Gastroesophageal sphincter (tissue), 4 donors: ENCODE results near the gene UBE2E3. TPM values are rescaled to one million over a fixed set of nuclear protein-coding genes. Genes with fewer than 3 reads are reported as not detected.
"Not testable (repeated sequence)": the region's sequence is repeated elsewhere in the genome, so short reads cannot be mapped to it uniquely, and the experiment has no call there.

Experiments
- ATAC-seq: fragments of 150-250 bp; one replicate; pipeline ENCODE4 v1.9.1; 2016; ENCODE audit warnings: mild to moderate bottlenecking, moderate library complexity
- H3K27ac ChIP-seq, 4 donors: fragments of 200-600 bp; sonication (generic) in 3 of 4; 1 replicate in 3 of 4; 2 replicates in 1 of 4; pipeline ENCODE4 v1.5.1; 2016 to 2019
- H3K27me3 ChIP-seq: fragments of 200-600 bp; sonication (generic); one replicate; pipeline ENCODE4 v1.5.1; 2019
- H3K36me3 ChIP-seq, 2 donors: fragments of 200-600 bp; sonication (generic); one replicate each; pipeline ENCODE4 v1.5.1; 2019; ENCODE audit warnings: control low read depth in 1 of 2
- H3K4me1 ChIP-seq, 3 donors: fragments of 200-600 bp; sonication (generic); 1 replicate in 2 of 3; 2 replicates in 1 of 3; pipeline ENCODE4 v1.5.1; 2016 to 2019; ENCODE audit warnings: control low read depth in 2 of 3
- H3K4me3 ChIP-seq, 2 donors: fragments of 200-600 bp; sonication (generic); one replicate each; pipeline ENCODE4 v1.5.1; 2019; ENCODE audit warnings: mild to moderate bottlenecking in 1 of 2, moderate library complexity in 1 of 2
- H3K9me3 ChIP-seq, 3 donors: fragments of 200-600 bp; sonication (generic); one replicate each; pipeline ENCODE4 v1.5.1; 2017 to 2019; ENCODE audit warnings: control low read depth in 2 of 3
- CTCF ChIP-seq, 4 experiments: fragments of 200-600 bp in 2 of 4; fragments of 450-650 bp in 2 of 4; sonication (generic) in 1 of 4; IDR thresholded peaks; one replicate each; pipeline ENCODE4 v1.5.1; 2017 to 2019; ENCODE audit warnings: antibody characterized with exemption in 4 of 4, mild to moderate bottlenecking in 2 of 4, moderate library complexity in 2 of 4
- EP300 ChIP-seq: sonication (generic); formaldehyde crosslinking; IDR thresholded peaks from one replicate; pipeline ENCODE4 v1.6.1; 2017; ENCODE audit warnings: antibody characterized with exemption, mild to moderate bottlenecking
- POLR2A ChIP-seq, 2 donors: fragments of 450-650 bp; IDR thresholded peaks; one replicate each; pipeline ENCODE4 v1.6.1; 2017; ENCODE audit warnings: antibody characterized with exemption in 2 of 2, mild to moderate bottlenecking in 2 of 2, moderate library complexity in 1 of 2
- POLR2AphosphoS5 ChIP-seq: sonication (generic); formaldehyde crosslinking; IDR thresholded peaks from one replicate; pipeline ENCODE4 v1.6.1; 2017; ENCODE audit warnings: antibody characterized with exemption
- WGBS, 2 donors: methylation state at CpG; one replicate each; pipeline ENCODE4 v1.1.5; 2018; ENCODE audit warnings: low coverage in 1 of 2; 5-methylcytosine and 5-hydroxymethylcytosine counted together
- total RNA-seq, 4 donors: library from RNA; depleted of rRNA; stranded (reverse); fragments of >200 nt; gene quantifications; one replicate each; pipeline ENCODE4 v1.1.0, GENCODE V29; 2016

The UBE2E3 gene
- total RNA-seq: 10 to 100 TPM; 29.9 to 53.5 (median 42.2) TPM

DNA sequence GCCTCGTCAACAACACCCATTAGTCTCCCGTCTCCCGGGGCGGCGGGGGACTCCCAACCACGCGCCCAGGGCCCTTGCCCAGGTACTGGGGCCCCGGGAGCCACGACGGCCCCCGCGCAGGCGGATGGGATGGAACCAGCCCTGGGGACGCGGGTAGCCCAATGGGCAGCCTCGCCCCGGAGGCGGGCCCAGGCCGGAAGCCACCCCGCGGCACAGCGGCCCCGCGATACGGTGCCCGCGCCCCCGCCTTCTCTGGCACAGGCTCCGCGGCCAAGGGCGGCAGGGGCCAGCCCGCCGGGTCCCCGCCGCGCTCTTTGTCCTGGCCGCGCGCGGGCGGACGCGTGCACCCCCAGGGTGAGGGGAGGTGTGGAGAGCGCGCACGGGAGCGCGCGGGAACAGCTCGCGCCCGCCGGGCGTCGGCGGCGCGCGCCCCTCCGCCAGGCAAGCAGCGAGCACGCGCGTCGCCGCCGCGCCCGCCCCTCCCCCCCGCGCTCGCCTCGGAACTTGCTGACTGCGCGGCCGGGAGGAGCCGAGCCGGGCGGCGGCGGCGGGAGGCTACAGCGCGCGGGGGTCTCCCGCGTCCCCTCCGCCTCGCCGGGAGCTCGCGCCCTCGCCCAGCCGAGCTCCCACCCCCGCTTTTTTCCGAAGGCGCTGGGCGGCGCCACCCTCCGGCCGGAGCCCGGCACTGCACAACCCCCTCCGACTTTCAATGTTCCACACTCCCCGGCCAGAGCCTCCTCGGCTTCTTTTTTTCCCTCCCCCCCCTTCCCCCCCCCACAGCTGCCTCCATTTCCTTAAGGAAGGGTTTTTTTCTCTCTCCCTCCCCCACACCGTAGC lies at the start of gene UBE2E3:
TSS of gene UBE2E3 (plus strand) at position 500 of the 837 bp plus-strand sequence. CDS start 1,438 bp downstream, outside the sequence.
- no peaks in the 10 kb centered on the region for H3K36me3 ChIP-seq
- H3K4me3 ChIP-seq: peak within 1 kb of the TSS; percentile 74 to 90
- H3K9me3 ChIP-seq: no peaks in the 10 kb centered on the region
- H3K4me1 ChIP-seq: peaks cover 14 to 49% (median 23%) of the 10 kb centered on the region in 3 donors
- 6% methylated on average over 6 of the region's 106 CpGs; no CpG with 5 or more reads in 1 of the 2 donors for WGBS, 2 donors
- no peaks in the 10 kb centered on the region for H3K27me3 ChIP-seq
- peak within 1 kb of the TSS; percentile 72 to 96 (median 90) for H3K27ac ChIP-seq
- TF ChIP-seq POLR2AphosphoS5: peak; percentile 47
- TF ChIP-seq CTCF (IDR thresholded peaks at IDR 0.05): peak; percentile 60 to 88 (median 73)
- TF ChIP-seq POLR2A (IDR thresholded peaks at IDR 0.05): peak; percentile 58 to 68
- TF ChIP-seq EP300: no peak
- ATAC-seq: peak; percentile 89

GRCh38 chr2:180931841-180932240 lies 48.6 kb upstream of the UBE2E3 start:
- TF ChIP-seq EP300 (no peak), POLR2A (IDR thresholded peaks at IDR 0.05) (no peak), POLR2AphosphoS5 (no peak), CTCF (IDR thresholded peaks at IDR 0.05) (no peak)
- no peak overlapping the region for H3K27ac ChIP-seq
- no peak overlapping the region for H3K4me3 ChIP-seq
- no peaks in the 10 kb centered on the region for H3K27me3 ChIP-seq
- no peak for ATAC-seq
- no peaks in the 10 kb centered on the region for H3K4me1 ChIP-seq
- no peaks in the 10 kb centered on the region for H3K36me3 ChIP-seq
- H3K9me3 ChIP-seq: no peaks in the 10 kb centered on the region

DNA sequence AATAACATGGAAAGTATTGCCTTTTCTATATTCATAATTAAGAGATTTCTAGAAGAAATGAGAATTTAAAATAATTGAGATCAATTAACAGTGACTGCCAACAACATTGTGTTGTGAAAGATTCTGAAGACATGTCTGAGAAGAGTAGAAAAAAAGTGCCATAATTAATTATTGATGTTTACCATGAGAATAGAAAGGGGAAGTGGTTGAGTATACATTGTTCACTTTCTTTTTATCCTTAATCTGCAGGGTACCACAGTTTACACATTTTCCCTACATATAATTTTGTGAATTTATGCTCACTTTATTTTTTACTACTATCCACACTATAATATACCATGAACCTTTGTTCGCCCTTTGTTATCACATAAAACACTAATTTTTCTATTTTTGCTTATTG lies 47.1 kb upstream of the UBE2E3 start:
- no peak for ATAC-seq
- Histone ChIP-seq H3K4me1 (no peaks in the 10 kb centered on the region), H3K9me3 (no peaks in the 10 kb centered on the region), H3K27ac (no peak overlapping the region), H3K27me3 (no peaks in the 10 kb centered on the region), H3K36me3 (no peaks in the 10 kb centered on the region), H3K4me3 (no peak overlapping the region)
- 100% methylated on average over 1 of the region's 1 CpG for WGBS, 2 donors
- TF ChIP-seq EP300 (no peak), POLR2AphosphoS5 (no peak), POLR2A (IDR thresholded peaks at IDR 0.05) (no peak), CTCF (IDR thresholded peaks at IDR 0.05) (no peak)

DNA sequence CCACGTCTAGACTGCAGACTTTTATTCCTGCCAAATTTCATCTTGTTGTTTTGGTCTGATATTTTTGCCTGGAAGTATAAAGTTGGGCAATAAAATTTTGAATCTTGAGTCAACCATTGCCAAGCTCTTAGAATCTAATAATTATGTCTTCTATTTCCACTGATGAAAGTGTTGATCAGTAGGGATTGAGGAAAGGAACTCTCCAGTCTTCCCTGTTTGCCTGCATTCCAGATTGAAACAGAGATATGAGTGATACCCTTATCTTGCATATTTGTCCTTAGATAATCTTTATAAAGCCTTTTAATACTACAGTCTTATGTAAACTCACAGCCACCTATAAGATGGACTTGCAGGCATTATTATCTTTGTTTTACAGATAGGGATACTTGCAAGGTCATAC lies 45.5 kb upstream of the UBE2E3 start:
- Histone ChIP-seq H3K4me1 (no peaks in the 10 kb centered on the region), H3K36me3 (no peaks in the 10 kb centered on the region), H3K27me3 (no peaks in the 10 kb centered on the region), H3K9me3 (no peaks in the 10 kb centered on the region), H3K4me3 (no peak overlapping the region), H3K27ac (no peak overlapping the region)
- 50 to 79% methylated on average over 1 of the region's 1 CpG for WGBS, 2 donors
- TF ChIP-seq EP300: no peak
- TF ChIP-seq POLR2AphosphoS5: no peak
- TF ChIP-seq CTCF (IDR thresholded peaks at IDR 0.05): no peak
- no peak for TF ChIP-seq POLR2A (IDR thresholded peaks at IDR 0.05)
- no peak for ATAC-seq

- not testable (repeated sequence) for H3K4me1 ChIP-seq, ATAC-seq, H3K4me3 ChIP-seq, H3K27me3 ChIP-seq, H3K36me3 ChIP-seq, H3K9me3 ChIP-seq, H3K27ac ChIP-seq
- 54 to 72% methylated on average over 2 to 3 of the region's 3 CpGs for WGBS, 2 donors
Observed at GRCh38 chr2:180937480-180937879, 42.9 kb upstream of the UBE2E3 start.
